ENCODE results near the gene DDX60.

Gene DDX60

GRCh38 chr4:168200685-168201084 is 117.9 kb downstream of the DDX60 start:
- no peak for DNase-seq (ENCODE audit: low read depth)

- no peak for DNase-seq (ENCODE audit: low read depth)
These were observed 119.1 kb downstream of the DDX60 start for GRCh38 chr4:168199260-168199957.

- DNase-seq (ENCODE audit: low read depth): no peak
These were observed 120.6 kb downstream of the DDX60 start for GRCh38 chr4:168197926-168198325.

- no peak for DNase-seq (ENCODE audit: low read depth)
These were observed 129.8 kb downstream of the DDX60 start for GRCh38 chr4:168188754-168189153.

- no peak for DNase-seq (ENCODE audit: low read depth)
These were observed 134.6 kb downstream of the DDX60 start for GRCh38 chr4:168183717-168184571.

GRCh38 chr4:168177546-168178149 is 140.9 kb downstream of the DDX60 start:
- DNase-seq (ENCODE audit: low read depth): no peak

- no peak for DNase-seq (ENCODE audit: low read depth)
These were observed 144.2 kb downstream of the DDX60 start for GRCh38 chr4:168174308-168174707.

- no peak for DNase-seq (ENCODE audit: low read depth)
These were observed 150.8 kb downstream of the DDX60 start for GRCh38 chr4:168167714-168168284.

Measured in T follicular helper cell (primary cell).